MCF 10A (cell line): ENCODE results near the gene SPTB. TPM values are rescaled to one million over a fixed set of nuclear protein-coding genes. Genes with fewer than 3 reads are reported as not detected.

ENCODE experiments used
- BruUV-seq: library from RNA; stranded (reverse); fragments of 400-500 nt; replicated peaks from 2 replicates; lab custom pipeline; 2021; lab: Mats Ljungman, UMichigan
- CTCF ChIA-PET: fragments of 300-600 bp; sonication (Branson Sonifier 250); formaldehyde crosslinking; extraction: SDS; loops from one replicate; lab custom pipeline; 2021; ENCODE audit warnings: antibody characterized with exemption, inconsistent platforms; lab: Yijun Ruan, JAX
- POLR2A ChIA-PET: fragments of 300-600, 350-650 bp; sonication (Branson Sonifier 250); formaldehyde crosslinking; extraction: SDS; loops from one replicate; lab custom pipeline; 2020; ENCODE audit warnings: antibody characterized with exemption, inconsistent platforms; lab: Yijun Ruan, JAX
- DNase-seq: peaks from one replicate; pipeline ENCODE4 v3.0.0-alpha.2; 2018; ENCODE audit not compliant: unreplicated experiment
- H3K27ac Mint-ChIP-seq: one replicate; pipeline ENCODE4 v1.8.0; 2022; ENCODE audit warnings: mild to moderate bottlenecking, low read depth, mixed read lengths; ENCODE audit not compliant: unreplicated experiment
- H3K27me3 Mint-ChIP-seq: one replicate; pipeline ENCODE4 v1.8.0; 2022; ENCODE audit warnings: mixed read lengths; ENCODE audit not compliant: insufficient read depth, unreplicated experiment
- H3K36me3 Mint-ChIP-seq: one replicate; pipeline ENCODE4 v1.8.0; 2022; ENCODE audit warnings: mild to moderate bottlenecking, moderate library complexity, mixed read lengths; ENCODE audit not compliant: insufficient read depth, unreplicated experiment
- H3K4me1 Mint-ChIP-seq: one replicate; pipeline ENCODE4 v1.8.0; 2022; ENCODE audit warnings: mixed read lengths; ENCODE audit not compliant: insufficient read depth, unreplicated experiment
- H3K4me3 Mint-ChIP-seq: one replicate; pipeline ENCODE4 v1.8.0; 2022; ENCODE audit warnings: mild to moderate bottlenecking, moderate library complexity, mixed read lengths; ENCODE audit not compliant: unreplicated experiment
- H3K9me3 Mint-ChIP-seq: one replicate; pipeline ENCODE4 v1.8.0; 2022; ENCODE audit warnings: mixed read lengths; ENCODE audit not compliant: unreplicated experiment
- intact Hi-C: fragments of 100-400 bp; cut with micrococcal nuclease; formaldehyde crosslinking; loops from 2 replicates; pipeline ENCODE4 v1.14.1; 2022
- total RNA-seq: library from RNA; stranded (reverse); gene quantifications from 2 replicates; pipeline ENCODE4 v1.2.3, GENCODE V29; 2022
- TF ChIP-seq, protein P1 (sequence below): fragments of 200-600 bp; IDR thresholded peaks from one replicate; pipeline ENCODE4 v1.8.0; 2022; ENCODE audit warnings: antibody characterized with exemption, mild to moderate bottlenecking; ENCODE audit not compliant: unreplicated experiment

SPTB gene
- total RNA-seq, 1 experiment from 2014 or later: 1.3 TPM

GRCh38 chr14:64855721-64856528, 23.8 kb downstream of the SPTB start:
- DNase-seq: no peak
- Mint-ChIP-seq H3K36me3 (peaks cover 5% of the 10 kb centered on the region), H3K27ac (no peak overlapping the region), H3K4me1 (no peaks in the 10 kb centered on the region), H3K9me3 (no peaks in the 10 kb centered on the region), H3K27me3 (peaks cover 35% of the 10 kb centered on the region), H3K4me3 (no peak overlapping the region)
- ChIA-PET POLR2A (no interaction called here), CTCF (interaction anchor here (0.8 to 1.0 kb wide), 3 partner anchors 12 to 36 kb away, joined by 3 read pairs; no protein-coding TSS in a partner anchor)
- intact Hi-C loops: no loop called here
- no TSS peak for BruUV-seq
- TF ChIP-seq, protein P1, sequence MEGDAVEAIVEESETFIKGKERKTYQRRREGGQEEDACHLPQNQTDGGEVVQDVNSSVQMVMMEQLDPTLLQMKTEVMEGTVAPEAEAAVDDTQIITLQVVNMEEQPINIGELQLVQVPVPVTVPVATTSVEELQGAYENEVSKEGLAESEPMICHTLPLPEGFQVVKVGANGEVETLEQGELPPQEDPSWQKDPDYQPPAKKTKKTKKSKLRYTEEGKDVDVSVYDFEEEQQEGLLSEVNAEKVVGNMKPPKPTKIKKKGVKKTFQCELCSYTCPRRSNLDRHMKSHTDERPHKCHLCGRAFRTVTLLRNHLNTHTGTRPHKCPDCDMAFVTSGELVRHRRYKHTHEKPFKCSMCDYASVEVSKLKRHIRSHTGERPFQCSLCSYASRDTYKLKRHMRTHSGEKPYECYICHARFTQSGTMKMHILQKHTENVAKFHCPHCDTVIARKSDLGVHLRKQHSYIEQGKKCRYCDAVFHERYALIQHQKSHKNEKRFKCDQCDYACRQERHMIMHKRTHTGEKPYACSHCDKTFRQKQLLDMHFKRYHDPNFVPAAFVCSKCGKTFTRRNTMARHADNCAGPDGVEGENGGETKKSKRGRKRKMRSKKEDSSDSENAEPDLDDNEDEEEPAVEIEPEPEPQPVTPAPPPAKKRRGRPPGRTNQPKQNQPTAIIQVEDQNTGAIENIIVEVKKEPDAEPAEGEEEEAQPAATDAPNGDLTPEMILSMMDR: no peak

DNA sequence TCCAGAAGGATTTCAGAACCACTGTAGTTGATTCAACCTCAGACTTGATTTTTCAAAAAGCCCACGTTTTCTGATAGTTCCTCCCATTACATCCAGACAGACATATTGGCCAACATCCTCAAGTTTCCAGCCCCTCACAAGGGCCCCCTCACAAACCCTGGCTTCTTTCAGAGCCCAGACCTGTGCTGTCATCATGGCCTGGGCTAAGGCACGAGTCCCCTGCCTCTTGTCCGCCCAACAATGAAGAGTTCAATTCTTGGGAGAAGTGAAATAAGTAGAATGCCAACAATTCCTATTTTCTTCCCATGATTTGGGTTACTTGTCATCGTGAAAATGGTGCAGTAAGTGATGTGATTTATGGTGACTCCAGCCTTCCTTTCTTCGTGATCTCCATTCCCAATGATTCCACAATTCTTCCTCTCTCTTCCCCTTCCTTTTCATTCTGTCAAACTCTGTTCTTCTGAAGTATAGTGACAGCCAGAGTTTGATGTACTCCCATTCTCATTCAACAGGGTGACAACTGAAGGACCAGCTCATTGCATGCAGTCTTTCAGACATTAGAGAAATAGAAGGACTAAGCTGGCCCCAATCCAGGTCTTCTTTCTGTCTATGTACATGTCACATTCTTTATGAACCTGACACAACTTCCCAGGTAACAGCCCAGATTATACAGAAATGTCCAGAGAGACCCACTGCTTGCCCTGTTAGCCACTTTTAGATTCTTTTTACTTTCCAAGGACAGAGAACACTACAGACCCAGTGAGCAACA, 29.2 kb downstream of the SPTB start:
- DNase-seq: no peak
- peaks cover 5% of the 10 kb centered on the region for H3K36me3 Mint-ChIP-seq
- no peaks in the 10 kb centered on the region for H3K4me1 Mint-ChIP-seq
- no TSS peak for BruUV-seq
- intact Hi-C loops: no loop called here
- peaks cover 70% of the 10 kb centered on the region for H3K27me3 Mint-ChIP-seq
- ChIA-PET CTCF (interaction anchor here (0.6 to 1.0 kb wide), 2 partner anchors 27 to 135 kb away, joined by 3 read pairs; no protein-coding TSS in a partner anchor), POLR2A (no interaction called here)
- TF ChIP-seq, protein P1: no peak
- no peaks in the 10 kb centered on the region for H3K9me3 Mint-ChIP-seq
- H3K4me3 Mint-ChIP-seq: no peak overlapping the region
- no peak overlapping the region for H3K27ac Mint-ChIP-seq

- Mint-ChIP-seq H3K4me1 (no peaks in the 10 kb centered on the region), H3K27me3 (peaks cover 76% of the 10 kb centered on the region), H3K4me3 (no peak overlapping the region), H3K27ac (no peak overlapping the region), H3K9me3 (no peaks in the 10 kb centered on the region), H3K36me3 (peaks cover 5% of the 10 kb centered on the region)
- no TSS peak for BruUV-seq
- POLR2A ChIA-PET: no interaction called here
- TF ChIP-seq, protein P1: no peak
- no peak for DNase-seq
- intact Hi-C loops: no loop called here
- CTCF ChIA-PET: no interaction called here
Observed at GRCh38 chr14:64849940-64850339, 29.8 kb downstream of the SPTB start.

DNA sequence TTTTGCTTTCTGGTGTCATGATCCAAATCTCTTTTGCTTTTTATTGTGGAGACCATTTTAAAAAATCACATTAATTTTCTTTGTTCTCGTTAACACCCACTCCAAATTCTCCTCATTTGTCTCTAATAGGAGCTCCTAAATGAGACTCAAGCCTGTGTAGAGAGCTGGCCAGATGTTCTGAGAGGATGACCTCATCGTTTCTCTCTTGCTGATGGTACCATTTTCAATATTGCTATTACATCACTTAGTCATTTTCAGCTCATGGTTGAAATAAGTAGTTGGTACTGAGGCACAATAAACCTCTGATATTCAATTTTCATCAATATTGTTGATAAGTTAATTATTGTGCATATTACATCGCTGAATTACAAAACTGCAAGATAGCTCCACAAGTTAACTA, 31.5 kb downstream of the SPTB start:
- ChIA-PET CTCF (interaction anchor here (0.7 to 2.4 kb wide), 7 partner anchors 8 to 115 kb away, joined by 3 to 20 read pairs (median 4); no protein-coding TSS in a partner anchor), POLR2A (interaction anchor here (0.6 to 0.9 kb wide), 2 partner anchors 10 to 1163 kb away, joined by 3 read pairs; no protein-coding TSS in a partner anchor)
- Mint-ChIP-seq H3K4me3 (no peak overlapping the region), H3K36me3 (peaks cover 2% of the 10 kb centered on the region), H3K4me1 (no peaks in the 10 kb centered on the region), H3K9me3 (no peaks in the 10 kb centered on the region), H3K27me3 (peaks cover 93% of the 10 kb centered on the region), H3K27ac (no peak overlapping the region)
- DNase-seq: no peak
- TF ChIP-seq, protein P1: no peak
- no TSS peak for BruUV-seq
- intact Hi-C loops: no loop called here
